Smooth muscle cell (in vitro differentiated cells): Measurements from ENCODE around the gene BCAP29. TPM values are rescaled to one million over a fixed set of nuclear protein-coding genes. Genes with fewer than 3 reads are reported as not detected.

ENCODE experiments used
- DNase-seq: peaks from one replicate; lab custom pipeline; 2025; ENCODE audit not compliant: unreplicated experiment; lab: John Stamatoyannopoulos, UW
- H2AFZ ChIP-seq: fragments of 200-600 bp; sonication (generic); 2 replicates; pipeline ENCODE4 v1.6.0; 2016; ENCODE audit warnings: antibody characterized with exemption, low read depth, mild to moderate bottlenecking
- H3F3A ChIP-seq: fragments of 200-600 bp; sonication (generic); 2 replicates; pipeline ENCODE4 v1.6.0; 2017; ENCODE audit warnings: antibody characterized with exemption, low read depth
- H3K27ac ChIP-seq: fragments of 200-600 bp; sonication (generic); 2 replicates; pipeline ENCODE4 v1.5.1; 2016; ENCODE audit warnings: low read depth, mild to moderate bottlenecking
- H3K27me3 ChIP-seq: fragments of 200-600 bp; sonication (generic); 2 replicates; pipeline ENCODE4 v1.6.1; 2016; ENCODE audit warnings: low read depth, mild to moderate bottlenecking
- H3K36me3 ChIP-seq: fragments of 200-600 bp; sonication (generic); 2 replicates; pipeline ENCODE4 v1.5.1; 2016; ENCODE audit warnings: low read depth
- H3K4me1 ChIP-seq: fragments of 200-600 bp; sonication (generic); 2 replicates; pipeline ENCODE4 v1.5.1; 2016; ENCODE audit warnings: low read depth
- H3K4me2 ChIP-seq: fragments of 200-600 bp; sonication (generic); 2 replicates; pipeline ENCODE4 v1.6.0; 2016; ENCODE audit warnings: mild to moderate bottlenecking
- H3K4me3 ChIP-seq: fragments of 200-600 bp; sonication (generic); 2 replicates; pipeline ENCODE4 v1.5.1; 2016; ENCODE audit warnings: mild to moderate bottlenecking
- H3K79me2 ChIP-seq: fragments of 200-600 bp; sonication (generic); 2 replicates; pipeline ENCODE4 v1.6.0; 2016; ENCODE audit warnings: low read depth, mild to moderate bottlenecking
- H3K9ac ChIP-seq: fragments of 200-600 bp; sonication (generic); 2 replicates; pipeline ENCODE4 v1.6.0; 2016; ENCODE audit warnings: low read depth
- H3K9me3 ChIP-seq: fragments of 200-600 bp; sonication (generic); replicated peaks from 2 replicates; pipeline ENCODE4 v1.5.1; 2016; ENCODE audit warnings: low read depth
- H4K20me1 ChIP-seq: fragments of 200-600 bp; sonication (generic); 2 replicates; pipeline ENCODE4 v1.6.0; 2016; ENCODE audit warnings: low read depth
- CTCF ChIP-seq: fragments of 200-600 bp; sonication (generic); IDR thresholded peaks from 2 replicates; pipeline ENCODE4 v1.5.1; 2017; ENCODE audit warnings: borderline replicate concordance, mild to moderate bottlenecking, antibody characterized with exemption; ENCODE audit not compliant: insufficient read depth, poor library complexity, severe bottlenecking
- WGBS: methylation state at CpG from one replicate; pipeline ENCODE4 v1.1.7; 2016; ENCODE audit warnings: low lambda C conversion rate; 5-methylcytosine and 5-hydroxymethylcytosine counted together
- polyA plus RNA-seq: library from polyadenylated mRNA; unstranded; fragments of >200 nt; fragmentation: Nextera tagmentation; extraction: Ambion mirVana; gene quantifications from 2 replicates; pipeline ENCODE4 v1.2.1, GENCODE V29; 2016
- total RNA-seq: library from RNA; depleted of rRNA; stranded (reverse); fragments of >200 nt; gene quantifications from 2 replicates; pipeline ENCODE4 v1.2.3, GENCODE V29; 2014

The BCAP29 gene
- total and polyA plus RNA-seq, 2 experiments from 2014 or later = 36.3 to 135 TPM

GRCh38 chr7:107551936-107552335 lies 28.1 kb upstream of the BCAP29 start:
- Histone ChIP-seq H2AFZ (no peak overlapping the region), H3K27ac (no peak overlapping the region), H4K20me1 (peaks cover 23% of the 10 kb centered on the region), H3K79me2 (peaks cover 47% of the 10 kb centered on the region), H3K9me3 (no peaks in the 10 kb centered on the region), H3K36me3 (peaks cover 27% of the 10 kb centered on the region), H3K4me3 (no peak overlapping the region), H3K9ac (no peak overlapping the region), H3K4me1 (no peaks in the 10 kb centered on the region), H3F3A (no peaks in the 10 kb centered on the region), H3K4me2 (no peak overlapping the region), H3K27me3 (no peaks in the 10 kb centered on the region)
- TF ChIP-seq CTCF = no peak
- 97% methylated on average over 1 of the region's 1 CpG for WGBS
- DNase-seq = no peak

- Histone ChIP-seq H4K20me1 (peaks cover 35% of the 10 kb centered on the region), H3K27me3 (no peaks in the 10 kb centered on the region), H3F3A (no peaks in the 10 kb centered on the region), H3K9ac (no peak overlapping the region), H2AFZ (no peak overlapping the region), H3K4me3 (no peak overlapping the region), H3K4me2 (no peak overlapping the region), H3K9me3 (no peaks in the 10 kb centered on the region), H3K4me1 (peaks cover 3% of the 10 kb centered on the region), H3K79me2 (peaks cover 50% of the 10 kb centered on the region), H3K27ac (no peak overlapping the region), H3K36me3 (peaks cover 29% of the 10 kb centered on the region)
- WGBS = 97% methylated on average over 3 of the region's 3 CpGs
- DNase-seq = no peak
- no peak for TF ChIP-seq CTCF
Observed at GRCh38 chr7:107555893-107556292, 24.2 kb upstream of the BCAP29 start.

GRCh38 chr7:107559864-107560263 lies 20.2 kb upstream of the BCAP29 start:
- Histone ChIP-seq H3K79me2 (peaks cover 49% of the 10 kb centered on the region), H3K4me3 (no peak overlapping the region), H2AFZ (no peak overlapping the region), H3K36me3 (peaks cover 9% of the 10 kb centered on the region), H4K20me1 (peaks cover 12% of the 10 kb centered on the region), H3K27ac (peak overlapping the region; percentile 71), H3K4me2 (peak overlapping the region; percentile 13), H3K27me3 (no peaks in the 10 kb centered on the region), H3K9ac (no peak overlapping the region), H3K4me1 (peaks cover 21% of the 10 kb centered on the region), H3K9me3 (no peaks in the 10 kb centered on the region), H3F3A (no peaks in the 10 kb centered on the region)
- WGBS = 56% methylated on average over 2 of the region's 2 CpGs
- TF ChIP-seq CTCF = no peak
- no peak for DNase-seq

- Histone ChIP-seq H3K4me1 (peaks cover 25% of the 10 kb centered on the region), H3K4me2 (no peak overlapping the region), H4K20me1 (peaks cover 12% of the 10 kb centered on the region), H3K9me3 (no peaks in the 10 kb centered on the region), H3K4me3 (no peak overlapping the region), H2AFZ (no peak overlapping the region), H3F3A (no peaks in the 10 kb centered on the region), H3K79me2 (peaks cover 52% of the 10 kb centered on the region), H3K27ac (peak overlapping the region; percentile 71), H3K9ac (no peak overlapping the region), H3K27me3 (no peaks in the 10 kb centered on the region), H3K36me3 (peaks cover 9% of the 10 kb centered on the region)
- 94% methylated on average over 6 of the region's 6 CpGs for WGBS
- no peak for DNase-seq
- TF ChIP-seq CTCF = no peak
Observed at GRCh38 chr7:107560898-107561516, 19.0 kb upstream of the BCAP29 start.
